ENCODE results near the gene NHERF1.

Gene NHERF1

DNA sequence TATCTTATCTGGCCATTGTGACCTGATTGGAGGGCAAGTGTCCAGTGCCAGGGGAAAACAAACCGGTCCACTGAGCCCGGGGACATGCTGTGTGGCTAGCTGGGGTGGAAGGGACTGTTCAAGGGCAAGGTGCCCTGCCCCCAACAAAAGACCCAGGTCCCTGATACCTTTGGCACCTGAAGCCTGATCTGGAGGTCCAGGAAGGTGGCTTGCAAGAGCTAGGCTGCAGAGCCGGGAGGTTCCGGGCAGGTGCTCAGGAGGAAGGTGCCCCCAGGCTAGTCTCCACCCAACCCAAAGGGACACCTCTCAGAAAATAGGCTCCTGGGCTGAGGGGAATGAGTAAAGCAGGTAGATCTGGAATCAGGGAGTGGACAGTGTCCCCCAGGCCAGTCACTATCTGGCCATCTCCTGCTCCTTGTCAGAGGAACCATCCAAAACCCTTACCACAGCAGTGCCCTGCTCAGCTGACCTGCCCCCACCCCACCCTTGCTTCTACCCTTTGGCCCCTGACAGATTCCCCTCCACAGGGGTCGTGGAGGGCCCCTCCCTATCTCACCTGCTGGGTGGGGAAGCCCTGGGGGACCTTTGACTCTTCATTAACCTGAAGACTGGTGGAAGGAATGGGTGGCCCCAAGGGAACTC, 21.5 kb downstream of the NHERF1 start:
- DNase-seq: no peak

- DNase-seq: peak; percentile 78
Observed at GRCh38 chr17:74770498-74771318, 22.3 kb downstream of the NHERF1 start.

DNA sequence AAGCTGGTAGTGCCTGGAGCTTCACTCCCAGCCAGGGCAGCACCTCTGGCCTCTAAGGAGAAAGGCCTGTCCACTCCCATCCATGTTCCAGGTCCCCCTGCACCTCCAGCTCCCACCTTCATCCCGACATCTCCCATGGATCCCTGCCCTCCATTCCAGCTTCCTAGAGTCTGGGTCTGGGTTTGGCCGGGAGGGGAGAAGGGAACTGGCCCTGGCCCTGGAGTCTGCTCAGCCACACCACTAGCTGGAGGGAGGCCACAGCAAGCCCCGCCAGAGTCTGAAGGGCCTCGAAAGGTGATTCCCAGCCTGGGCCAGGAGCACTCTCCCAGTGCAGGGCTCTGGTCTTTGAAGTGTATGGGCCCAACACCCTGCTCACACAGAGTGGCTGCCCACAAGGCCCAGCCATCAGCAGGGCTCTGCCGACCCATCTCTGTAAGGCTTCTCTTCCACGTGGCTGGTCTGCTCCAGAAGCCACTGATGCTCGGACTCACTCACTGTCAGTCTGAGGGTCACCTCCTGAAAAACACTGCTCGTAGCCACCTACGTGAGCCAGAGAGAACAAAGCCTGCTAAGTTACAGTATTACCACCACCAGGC, 23.0 kb downstream of the NHERF1 start:
- DNase-seq: no peak

DNA sequence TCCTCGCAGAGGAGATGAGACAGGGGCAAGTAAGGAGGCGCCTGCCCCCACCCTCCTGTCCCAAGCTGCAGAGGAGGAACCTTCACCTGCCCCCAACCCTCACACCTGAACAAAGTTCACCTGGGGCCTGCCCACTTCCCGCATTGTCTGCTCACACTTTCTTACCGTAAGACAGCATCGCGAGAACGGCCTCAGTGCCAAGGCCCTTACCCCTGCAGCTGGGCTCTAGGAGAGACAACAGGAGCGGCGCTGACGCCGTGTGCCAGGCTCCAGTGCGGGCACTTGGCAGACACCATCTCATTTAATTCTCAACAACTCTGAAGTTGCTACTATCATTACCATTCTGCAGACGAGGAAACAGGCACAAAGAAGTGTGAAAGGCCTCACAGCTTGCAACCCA, 23.6 kb downstream of the NHERF1 start:
- DNase-seq: no peak

- DNase-seq: no peak
Observed at GRCh38 chr17:74773414-74773813, 25.0 kb downstream of the NHERF1 start.

DNA sequence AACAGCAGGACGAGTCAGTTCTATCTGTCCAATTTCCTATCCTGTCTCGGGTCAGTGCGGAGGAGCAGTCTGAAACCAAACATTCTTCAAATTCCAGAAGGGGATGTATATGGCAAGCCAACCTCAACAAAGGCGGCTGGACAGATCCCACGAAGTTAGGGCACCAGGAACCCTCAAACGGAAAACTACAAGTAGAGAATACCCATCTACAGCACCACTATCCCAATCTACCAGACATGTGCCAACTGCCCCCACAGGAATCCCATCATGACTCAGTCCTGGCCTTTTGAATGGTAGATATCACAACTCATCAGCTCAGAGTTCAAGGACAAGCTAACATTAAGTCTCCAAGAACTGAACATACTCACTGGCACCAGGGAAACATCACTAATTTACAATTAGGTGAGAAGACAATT, 25.5 kb downstream of the NHERF1 start:
- DNase-seq: no peak

DNA sequence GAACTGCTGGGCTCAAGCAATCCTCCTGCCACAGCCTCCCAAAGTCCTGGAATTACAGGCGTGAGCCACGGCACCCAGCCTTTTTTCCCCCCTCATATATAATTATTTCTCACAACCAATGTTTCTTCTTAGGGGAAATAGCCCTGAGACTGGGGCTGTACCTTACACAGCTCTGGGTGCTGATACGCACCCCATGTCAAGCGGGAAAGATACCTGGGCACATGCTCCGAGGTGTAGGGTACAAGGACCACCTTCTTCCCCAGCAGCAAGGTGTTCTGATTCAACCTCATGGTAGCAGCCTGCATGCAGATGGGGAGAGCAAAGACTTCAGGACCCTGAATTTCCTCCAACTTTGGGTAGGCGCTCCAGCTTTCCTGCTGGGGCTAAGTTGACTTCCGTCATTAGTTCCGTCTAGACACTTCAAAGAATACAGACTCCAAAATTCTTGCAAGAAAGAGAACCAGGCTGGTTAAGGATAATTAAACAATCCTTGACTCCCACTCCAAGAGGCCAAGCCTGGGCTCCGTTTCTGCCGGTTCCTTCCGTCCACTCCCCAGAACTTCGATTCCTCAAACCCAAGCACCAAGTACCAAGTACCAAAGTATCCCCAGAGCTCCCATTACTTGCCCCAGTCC, 27.1 kb downstream of the NHERF1 start:
- DNase-seq: no peak

- DNase-seq: peak; percentile 100
Observed at GRCh38 chr17:74776044-74776962, 27.9 kb downstream of the NHERF1 start, which contains the start of gene NAT9. Gene NAT9 (minus strand): TSS chr17:74776345. CDS start chr17:74775698, 647 bp downstream.

DNA sequence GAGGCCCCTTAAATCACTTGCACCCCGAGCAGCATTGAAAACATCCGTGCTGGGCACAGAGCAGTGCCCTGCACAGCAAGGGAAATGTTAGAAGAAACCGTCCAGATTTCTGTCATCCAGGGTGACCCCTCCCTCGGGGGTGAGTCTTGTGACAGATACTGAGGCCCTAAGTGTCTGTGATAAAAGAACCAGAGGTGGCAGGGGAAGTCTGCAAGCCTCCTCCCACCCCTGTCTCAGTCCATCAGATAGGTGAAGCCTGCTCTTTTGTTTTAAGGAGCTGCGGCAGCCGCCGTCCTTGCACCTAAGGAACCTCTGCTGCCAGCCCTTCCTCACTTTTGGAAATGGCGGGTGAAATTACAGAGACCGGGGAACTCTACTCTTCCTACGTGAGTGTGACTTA, 28.6 kb downstream of the NHERF1 start:
- no peak for DNase-seq

- DNase-seq: no peak
Observed at GRCh38 chr17:74777901-74778515, 29.6 kb downstream of the NHERF1 start.

GRCh38 chr17:74778960-74779359, 30.5 kb downstream of the NHERF1 start:
- no peak for DNase-seq

DNA sequence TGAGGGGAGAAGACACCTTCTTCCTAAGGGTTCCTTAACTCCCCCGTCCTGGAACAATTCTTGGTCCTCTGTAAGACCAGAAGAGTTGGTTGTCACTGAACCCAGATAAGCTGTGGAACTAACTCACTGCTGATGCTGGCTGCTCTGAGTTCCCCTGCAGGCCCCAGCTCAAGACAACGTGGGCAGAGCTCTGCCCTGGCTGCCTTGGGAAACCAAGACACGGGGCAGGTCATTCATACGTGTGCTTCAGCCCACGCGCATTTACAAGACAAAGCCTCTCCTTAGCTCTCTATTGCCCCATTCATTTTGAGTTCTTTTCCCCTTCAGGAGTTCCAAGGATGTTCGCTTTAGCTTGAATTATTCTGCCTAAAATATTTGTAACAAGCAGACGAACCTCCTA, 31.1 kb downstream of the NHERF1 start:
- no peak for DNase-seq

- peak; percentile 73 for DNase-seq
Observed at GRCh38 chr17:74779948-74780400, 31.5 kb downstream of the NHERF1 start.

GRCh38 chr17:74780443-74781238, 32.2 kb downstream of the NHERF1 start:
- DNase-seq: no peak

- DNase-seq: no peak
Observed at GRCh38 chr17:74782571-74782970, 34.1 kb downstream of the NHERF1 start.

DNA sequence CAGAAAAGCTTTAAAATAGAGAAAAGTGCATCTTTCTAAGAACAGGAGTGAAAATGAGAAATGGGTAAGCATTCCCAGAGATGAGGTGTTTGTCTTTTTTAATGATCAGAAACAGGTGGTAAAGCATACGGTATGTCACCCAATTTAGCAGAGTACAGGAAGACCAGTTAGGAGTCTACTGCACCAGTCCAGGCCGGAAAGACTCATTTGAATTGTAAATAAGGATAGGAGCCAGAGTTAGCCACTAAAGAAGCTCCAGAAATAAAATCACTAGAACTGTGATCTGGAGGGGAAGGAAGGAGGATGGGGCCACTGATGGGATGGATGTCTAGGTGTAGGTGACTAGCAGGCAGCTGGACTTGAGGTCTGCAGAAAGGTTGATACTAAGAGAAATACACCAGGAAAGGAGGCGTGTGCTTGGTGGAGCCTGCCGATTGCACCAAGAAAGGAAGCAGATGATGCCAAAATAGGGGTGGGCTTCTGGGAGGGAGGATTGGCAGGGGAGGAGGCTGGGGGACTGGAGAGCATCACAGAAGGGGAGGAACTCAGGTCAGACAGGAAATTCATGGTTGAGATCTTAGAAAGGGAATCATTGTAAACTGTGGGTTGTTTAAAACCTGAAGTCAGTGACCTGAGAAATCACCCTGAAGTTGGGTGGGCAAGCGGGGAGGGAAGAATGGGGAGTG, 35.8 kb downstream of the NHERF1 start:
- DNase-seq: no peak

DNA sequence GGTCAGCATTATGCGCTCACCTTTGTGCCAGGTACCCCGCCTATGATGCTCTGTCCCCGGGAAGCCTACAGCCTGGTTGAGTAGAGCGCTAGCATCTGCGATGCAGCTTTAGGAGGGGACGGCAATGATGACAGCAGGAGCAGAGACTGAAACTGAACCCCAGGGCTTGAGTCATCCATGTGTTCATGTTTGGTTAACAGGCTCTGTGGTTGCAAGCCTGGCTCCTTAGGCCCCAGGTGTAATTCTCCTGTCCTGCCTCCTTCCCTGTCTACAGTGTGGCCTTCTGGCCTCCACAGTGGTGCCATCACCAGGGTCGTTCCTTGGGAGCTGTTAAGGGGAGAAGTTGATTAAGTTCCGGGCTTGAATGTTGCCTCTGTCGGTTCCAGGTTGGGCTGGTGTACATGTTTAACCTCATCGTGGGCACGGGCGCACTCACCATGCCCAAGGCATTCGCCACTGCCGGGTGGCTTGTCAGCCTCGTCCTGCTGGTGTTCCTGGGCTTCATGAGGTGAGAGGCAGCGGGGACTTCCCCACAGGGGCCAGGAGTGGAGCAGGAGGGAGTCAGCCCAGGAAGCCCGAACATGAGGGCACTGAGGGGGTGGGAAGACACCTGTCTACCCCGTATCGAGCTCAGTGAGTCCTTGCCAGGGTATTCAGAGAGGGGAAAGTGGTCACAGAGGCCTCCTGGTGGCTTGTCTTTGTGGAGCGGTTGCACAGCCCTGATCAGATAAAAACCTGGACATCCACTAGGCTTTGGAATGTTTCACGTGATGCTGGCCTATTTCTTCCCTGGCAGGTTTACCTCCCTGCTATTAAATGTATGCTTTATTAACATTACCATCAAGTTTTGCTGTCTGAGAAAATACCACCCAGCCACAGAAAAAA, 36.9 kb downstream of the NHERF1 start:
- DNase-seq: peak; percentile 59

GRCh38 chr17:74785981-74786360, 37.5 kb downstream of the NHERF1 start:
- DNase-seq: no peak

DNA sequence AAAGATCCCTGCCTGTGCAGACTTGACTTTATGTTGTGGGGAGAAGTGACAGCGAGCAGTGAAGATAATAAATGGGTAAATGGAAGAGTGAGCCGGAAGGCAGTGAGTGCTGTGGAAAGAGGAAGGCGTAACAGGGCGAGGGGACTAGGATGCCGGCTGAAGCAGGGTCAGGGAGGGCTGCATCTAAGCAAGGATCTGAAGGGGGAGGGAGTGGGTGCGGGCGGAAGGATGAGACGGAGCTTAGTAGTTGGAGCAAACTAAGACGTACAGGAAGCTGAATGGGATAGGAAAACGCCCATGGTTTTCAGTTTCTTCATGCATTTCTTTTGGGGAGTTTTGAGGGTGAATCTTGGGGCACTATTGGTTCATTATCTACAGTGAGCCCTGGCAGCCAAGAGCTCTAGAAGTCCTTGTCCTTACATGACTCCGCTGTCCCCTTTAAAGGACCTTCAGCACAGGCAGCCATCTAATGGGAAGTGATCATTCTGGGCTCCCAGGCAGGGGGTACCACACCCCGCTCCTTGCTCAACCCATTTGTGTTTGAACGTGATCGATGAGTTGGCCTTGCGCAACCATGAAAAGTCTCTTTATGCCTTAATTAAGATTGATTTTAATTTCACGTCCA, 38.1 kb downstream of the NHERF1 start:
- DNase-seq: peak; percentile 26

Measured in stimulated activated CD4-positive, alpha-beta T cell treated with anti-CD3 and anti-CD28 coated beads, Interleukin-15, amount 100 ng/mL, for 24 hours (primary cell).